ENCODE measurements around the gene KLHDC10.

KLHDC10 gene

GRCh38 chr7:130148561-130148960 lies 78.2 kb downstream of the KLHDC10 start:
- Histone ChIP-seq H3K36me3 (ENCODE audit: control insufficient read depth, low read length) (no peaks in the 10 kb centered on the region), H3K27me3 (ENCODE audit: control insufficient read depth, low read length) (peaks cover 26% of the 10 kb centered on the region), H3K4me1 (ENCODE audit: control insufficient read depth, low read length) (peaks cover 45% of the 10 kb centered on the region), H3K9me2 (replicated peaks; ENCODE audit: control insufficient read depth, low read length) (no peaks in the 10 kb centered on the region), H3K4me2 (ENCODE audit: low read length) (no peak overlapping the region), H3K4me3 (ENCODE audit: low read length) (no peak overlapping the region), H3F3A (ENCODE audit: control insufficient read depth, insufficient read depth) (peaks cover 26% of the 10 kb centered on the region), H3K27ac (ENCODE audit: low read depth, low read length) (no peak overlapping the region), H4K20me1 (ENCODE audit: control insufficient read depth, insufficient read depth, low read depth, low read length) (no peaks in the 10 kb centered on the region), H3K79me2 (ENCODE audit: control insufficient read depth, low read length) (no peaks in the 10 kb centered on the region), H3K9me3 (ENCODE audit: control insufficient read depth, insufficient read depth, low read length) (peaks cover 3% of the 10 kb centered on the region; the same call in 1 of the 2 replicates)
- no peak for TF ChIP-seq EZH2phosphoT487 (IDR thresholded peaks at IDR 0.05; ENCODE audit: borderline replicate concordance, low read length)
- TF ChIP-seq CTCF (IDR thresholded peaks at IDR 0.05; ENCODE audit: low read depth, low read length, poor library complexity, severe bottlenecking) = no peak

- H3K9me3 ChIP-seq (ENCODE audit: control insufficient read depth, insufficient read depth, low read length) = peaks cover 3% of the 10 kb centered on the region; the same call in 1 of the 2 replicates
- H3K9me2 ChIP-seq (replicated peaks; ENCODE audit: control insufficient read depth, low read length) = no peaks in the 10 kb centered on the region
- H3K79me2 ChIP-seq (ENCODE audit: control insufficient read depth, low read length) = no peaks in the 10 kb centered on the region
- TF ChIP-seq CTCF (IDR thresholded peaks at IDR 0.05; ENCODE audit: low read depth, low read length, poor library complexity, severe bottlenecking) = no peak
- 0 out of 2 replicates have a peak, but pooled peaks have one; percentile 17 for TF ChIP-seq EZH2phosphoT487 (IDR thresholded peaks at IDR 0.05; ENCODE audit: borderline replicate concordance, low read length)
- H3F3A ChIP-seq (ENCODE audit: control insufficient read depth, insufficient read depth) = peaks cover 24% of the 10 kb centered on the region
- no peaks in the 10 kb centered on the region for H3K36me3 ChIP-seq (ENCODE audit: control insufficient read depth, low read length)
- H3K4me3 ChIP-seq (ENCODE audit: low read length) = peak overlapping the region; percentile 50
- H3K4me1 ChIP-seq (ENCODE audit: control insufficient read depth, low read length) = peaks cover 39% of the 10 kb centered on the region
- H3K4me2 ChIP-seq (ENCODE audit: low read length) = peak overlapping the region; percentile 91
- no peaks in the 10 kb centered on the region for H4K20me1 ChIP-seq (ENCODE audit: control insufficient read depth, insufficient read depth, low read depth, low read length)
- H3K27ac ChIP-seq (ENCODE audit: low read depth, low read length) = peak overlapping the region; percentile 86
- H3K27me3 ChIP-seq (ENCODE audit: control insufficient read depth, low read length) = peaks cover 26% of the 10 kb centered on the region
Measured at GRCh38 chr7:130149281-130150139, 79.2 kb downstream of the KLHDC10 start.

GRCh38 chr7:130150587-130150986 lies 80.3 kb downstream of the KLHDC10 start:
- Histone ChIP-seq H3K4me1 (ENCODE audit: control insufficient read depth, low read length) (peaks cover 39% of the 10 kb centered on the region), H3K9me2 (replicated peaks; ENCODE audit: control insufficient read depth, low read length) (no peaks in the 10 kb centered on the region), H3F3A (ENCODE audit: control insufficient read depth, insufficient read depth) (peaks cover 21% of the 10 kb centered on the region), H3K27me3 (ENCODE audit: control insufficient read depth, low read length) (peaks cover 21% of the 10 kb centered on the region), H3K27ac (ENCODE audit: low read depth, low read length) (peak overlapping the region; percentile 86), H3K4me2 (ENCODE audit: low read length) (peak overlapping the region; percentile 91), H4K20me1 (ENCODE audit: control insufficient read depth, insufficient read depth, low read depth, low read length) (no peaks in the 10 kb centered on the region), H3K36me3 (ENCODE audit: control insufficient read depth, low read length) (no peaks in the 10 kb centered on the region), H3K4me3 (ENCODE audit: low read length) (peak overlapping the region; percentile 62), H3K9me3 (ENCODE audit: control insufficient read depth, insufficient read depth, low read length) (peaks cover 3% of the 10 kb centered on the region; the same call in 1 of the 2 replicates), H3K79me2 (ENCODE audit: control insufficient read depth, low read length) (no peaks in the 10 kb centered on the region)
- TF ChIP-seq EZH2phosphoT487 (IDR thresholded peaks at IDR 0.05; ENCODE audit: borderline replicate concordance, low read length) (no peak), CTCF (IDR thresholded peaks at IDR 0.05; ENCODE audit: low read depth, low read length, poor library complexity, severe bottlenecking) (no peak)
